ENCODE measurements around the gene STAT1.

DNA sequence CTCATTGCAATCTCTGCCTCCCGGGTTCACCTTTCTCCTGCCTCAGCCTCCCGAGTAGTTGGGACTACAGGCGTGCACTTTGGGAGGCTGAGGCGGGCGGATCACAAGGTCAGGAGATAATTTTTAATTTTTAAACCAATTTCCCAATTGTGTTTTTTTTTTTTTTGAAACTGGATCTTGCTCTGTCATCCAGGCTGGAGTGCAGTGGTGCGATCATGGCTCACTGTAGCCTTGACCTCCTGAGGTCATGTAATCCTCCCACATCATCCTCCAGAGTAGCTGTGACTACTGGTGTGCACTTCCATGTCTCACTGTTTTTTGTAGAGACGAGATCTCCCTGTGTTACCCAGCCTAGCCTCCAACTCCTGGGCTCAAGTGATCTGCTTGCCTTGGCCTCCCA lies 84.1 kb downstream of the STAT1 start:
- no peak for TF ChIP-seq EZH2 (IDR thresholded peaks at IDR 0.05; ENCODE audit: borderline replicate concordance, low read depth, low read length, poor library complexity, severe bottlenecking)
- TF ChIP-seq, protein P1, sequence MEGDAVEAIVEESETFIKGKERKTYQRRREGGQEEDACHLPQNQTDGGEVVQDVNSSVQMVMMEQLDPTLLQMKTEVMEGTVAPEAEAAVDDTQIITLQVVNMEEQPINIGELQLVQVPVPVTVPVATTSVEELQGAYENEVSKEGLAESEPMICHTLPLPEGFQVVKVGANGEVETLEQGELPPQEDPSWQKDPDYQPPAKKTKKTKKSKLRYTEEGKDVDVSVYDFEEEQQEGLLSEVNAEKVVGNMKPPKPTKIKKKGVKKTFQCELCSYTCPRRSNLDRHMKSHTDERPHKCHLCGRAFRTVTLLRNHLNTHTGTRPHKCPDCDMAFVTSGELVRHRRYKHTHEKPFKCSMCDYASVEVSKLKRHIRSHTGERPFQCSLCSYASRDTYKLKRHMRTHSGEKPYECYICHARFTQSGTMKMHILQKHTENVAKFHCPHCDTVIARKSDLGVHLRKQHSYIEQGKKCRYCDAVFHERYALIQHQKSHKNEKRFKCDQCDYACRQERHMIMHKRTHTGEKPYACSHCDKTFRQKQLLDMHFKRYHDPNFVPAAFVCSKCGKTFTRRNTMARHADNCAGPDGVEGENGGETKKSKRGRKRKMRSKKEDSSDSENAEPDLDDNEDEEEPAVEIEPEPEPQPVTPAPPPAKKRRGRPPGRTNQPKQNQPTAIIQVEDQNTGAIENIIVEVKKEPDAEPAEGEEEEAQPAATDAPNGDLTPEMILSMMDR (conservative IDR thresholded peaks at IDR 0.05; ENCODE audit: low read depth, low read length), result no peak
